ENCODE measurements around the gene ADAMTSL1.

Gene ADAMTSL1

GRCh38 chr9:18554244-18554643, 80.3 kb downstream of the ADAMTSL1 start:
- DNase-seq (ENCODE audit: low read depth), result no peak

- DNase-seq (ENCODE audit: low read depth), result no peak
Measured at GRCh38 chr9:18555105-18555883, 81.3 kb downstream of the ADAMTSL1 start.

- no peak for DNase-seq (ENCODE audit: low read depth)
Measured at GRCh38 chr9:18564018-18564880, 90.3 kb downstream of the ADAMTSL1 start.

GRCh38 chr9:18566121-18566520, 92.2 kb downstream of the ADAMTSL1 start:
- peak; percentile 47 for DNase-seq (ENCODE audit: low read depth)

- peak; percentile 3 for DNase-seq (ENCODE audit: low read depth)
Measured at GRCh38 chr9:18568973-18569372, 95.0 kb downstream of the ADAMTSL1 start.

GRCh38 chr9:18569941-18570630, 96.1 kb downstream of the ADAMTSL1 start:
- DNase-seq (ENCODE audit: low read depth), result no peak

GRCh38 chr9:18573021-18573556, 99.1 kb downstream of the ADAMTSL1 start:
- no peak for DNase-seq (ENCODE audit: low read depth)

- DNase-seq (ENCODE audit: low read depth), result no peak
Measured at GRCh38 chr9:18575686-18576085, 101.7 kb downstream of the ADAMTSL1 start.

- no peak for DNase-seq (ENCODE audit: low read depth)
Measured at GRCh38 chr9:18579536-18579935, 105.6 kb downstream of the ADAMTSL1 start.

- no peak for DNase-seq (ENCODE audit: low read depth)
Measured at GRCh38 chr9:18580151-18580550, 106.2 kb downstream of the ADAMTSL1 start.

- DNase-seq (ENCODE audit: low read depth), result no peak
Measured at GRCh38 chr9:18585996-18586395, 112.0 kb downstream of the ADAMTSL1 start.

- no peak for DNase-seq (ENCODE audit: low read depth)
Measured at GRCh38 chr9:18588002-18588401, 114.0 kb downstream of the ADAMTSL1 start.

- DNase-seq (ENCODE audit: low read depth), result no peak
Measured at GRCh38 chr9:18591261-18591660, 117.3 kb downstream of the ADAMTSL1 start.

- DNase-seq (ENCODE audit: low read depth), result no peak
Measured at GRCh38 chr9:18594837-18595236, 120.9 kb downstream of the ADAMTSL1 start.

- DNase-seq (ENCODE audit: low read depth), result no peak
Measured at GRCh38 chr9:18595597-18595996, 121.6 kb downstream of the ADAMTSL1 start.

- peak; percentile 88 for DNase-seq (ENCODE audit: low read depth)
Measured at GRCh38 chr9:18596920-18597319, 123.0 kb downstream of the ADAMTSL1 start.

- no peak for DNase-seq (ENCODE audit: low read depth)
Measured at GRCh38 chr9:18598969-18599368, 125.0 kb downstream of the ADAMTSL1 start.

- peak; percentile 20 for DNase-seq (ENCODE audit: low read depth)
Measured at GRCh38 chr9:18601026-18601425, 127.1 kb downstream of the ADAMTSL1 start.

- peak; percentile 12 for DNase-seq (ENCODE audit: low read depth)
Measured at GRCh38 chr9:18601956-18602355, 128.0 kb downstream of the ADAMTSL1 start.

- no peak for DNase-seq (ENCODE audit: low read depth)
Measured at GRCh38 chr9:18604767-18605730, 131.1 kb downstream of the ADAMTSL1 start.

GRCh38 chr9:18605766-18606180, 131.8 kb downstream of the ADAMTSL1 start:
- no peak for DNase-seq (ENCODE audit: low read depth)

Data from amniotic epithelial cell (primary cell).